ENCODE data around the gene RPS6KA1. TPM values are rescaled to one million over a fixed set of nuclear protein-coding genes. Genes with fewer than 3 reads are reported as not detected.

Gene RPS6KA1
- total and polyA plus RNA-seq, 2 of the 13 experiments (the other 11 are each of a cell fraction or from before 2014, with no cell fraction given) = 19.6 to 24.2 TPM

GRCh38 chr1:26540351-26540750 lies 10.8 kb downstream of the RPS6KA1 start (continued):
- TF ChIP-seq ZNF777 (CRISPR knock-in tag; IDR thresholded peaks at IDR 0.05) (no peak), IRF1 (CRISPR knock-in tag; IDR thresholded peaks at IDR 0.05; ENCODE audit: low read depth) (no peak), GTF2F1 (IDR thresholded peaks at IDR 0.05; ENCODE audit: low read length) (no peak), KIAA2018 (CRISPR knock-in tag; IDR thresholded peaks at IDR 0.05; ENCODE audit: borderline replicate concordance) (no peak), REL (CRISPR knock-in tag; conservative IDR thresholded peaks at IDR 0.05) (no peak), ZNF414 (CRISPR knock-in tag; IDR thresholded peaks at IDR 0.05) (no peak), ARID5B (CRISPR knock-in tag; IDR thresholded peaks at IDR 0.05) (no peak), ARNT2 (CRISPR knock-in tag; IDR thresholded peaks at IDR 0.05; ENCODE audit: low read depth) (no peak), ZNF496 (CRISPR knock-in tag; IDR thresholded peaks at IDR 0.05; ENCODE audit: insufficient replicate concordance) (no peak), MEIS2 (CRISPR knock-in tag; IDR thresholded peaks at IDR 0.05) (no peak)
